IPS-11a (cell line): Measurements from ENCODE around the gene TRMT10B.
"Not testable (repeated sequence)": the region's sequence is repeated elsewhere in the genome, so short reads cannot be mapped to it uniquely, and the experiment has no call there.

Source experiments
- H3K4me3 ChIP-seq: one replicate; pipeline ENCODE4 v1.5.1; 2013; ENCODE audit warnings: low read depth, low read length, control low read depth

TRMT10B gene

GRCh38 chr9:37749129-37749528, 4.5 kb upstream of the TRMT10B start:
- H3K4me3 ChIP-seq = no peak overlapping the region

GRCh38 chr9:37751186-37751585, 2.4 kb upstream of the TRMT10B start:
- no peak overlapping the region for H3K4me3 ChIP-seq

DNA sequence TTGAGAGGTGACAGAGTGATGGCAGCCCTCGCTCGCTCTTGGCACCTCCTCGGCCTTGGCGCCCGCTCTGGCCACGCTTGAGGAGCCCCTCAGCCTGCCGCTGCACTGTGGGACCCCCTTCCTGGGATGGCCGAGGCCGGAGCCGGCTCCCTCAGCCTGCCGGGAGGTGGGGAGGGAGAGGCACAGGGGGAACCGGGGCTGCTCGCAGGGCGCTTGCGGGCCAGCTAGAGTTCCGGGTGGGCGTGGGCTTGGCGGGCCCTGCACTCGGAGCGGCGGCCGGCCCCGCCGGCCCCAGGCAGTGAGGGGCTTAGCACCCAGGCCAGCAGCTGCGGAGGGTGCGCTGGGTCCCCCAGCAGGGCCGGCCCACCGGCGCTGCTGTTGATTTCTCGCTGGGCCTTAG, 1.9 kb upstream of the TRMT10B start:
- not testable (repeated sequence) for H3K4me3 ChIP-seq

DNA sequence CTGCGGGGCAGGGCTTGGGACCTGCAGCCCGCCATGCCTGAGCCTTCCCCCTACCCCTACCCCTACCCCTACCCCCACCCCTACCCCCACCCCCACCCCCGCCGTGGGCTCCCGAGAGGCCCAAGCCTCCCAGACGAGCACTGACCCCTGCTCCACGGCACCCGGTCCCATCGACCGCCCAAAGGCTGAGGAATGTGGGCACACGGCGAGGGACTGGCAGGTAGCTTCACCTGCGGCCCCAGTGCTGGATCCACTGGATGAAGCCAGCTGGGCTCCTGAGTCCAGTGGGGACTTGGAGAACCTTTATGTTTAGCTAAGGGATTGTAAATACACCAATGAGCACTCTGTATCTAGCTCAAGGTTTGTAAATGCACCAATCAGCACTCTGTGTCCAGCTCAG, 1.5 kb upstream of the TRMT10B start:
- not testable (repeated sequence) for H3K4me3 ChIP-seq

DNA sequence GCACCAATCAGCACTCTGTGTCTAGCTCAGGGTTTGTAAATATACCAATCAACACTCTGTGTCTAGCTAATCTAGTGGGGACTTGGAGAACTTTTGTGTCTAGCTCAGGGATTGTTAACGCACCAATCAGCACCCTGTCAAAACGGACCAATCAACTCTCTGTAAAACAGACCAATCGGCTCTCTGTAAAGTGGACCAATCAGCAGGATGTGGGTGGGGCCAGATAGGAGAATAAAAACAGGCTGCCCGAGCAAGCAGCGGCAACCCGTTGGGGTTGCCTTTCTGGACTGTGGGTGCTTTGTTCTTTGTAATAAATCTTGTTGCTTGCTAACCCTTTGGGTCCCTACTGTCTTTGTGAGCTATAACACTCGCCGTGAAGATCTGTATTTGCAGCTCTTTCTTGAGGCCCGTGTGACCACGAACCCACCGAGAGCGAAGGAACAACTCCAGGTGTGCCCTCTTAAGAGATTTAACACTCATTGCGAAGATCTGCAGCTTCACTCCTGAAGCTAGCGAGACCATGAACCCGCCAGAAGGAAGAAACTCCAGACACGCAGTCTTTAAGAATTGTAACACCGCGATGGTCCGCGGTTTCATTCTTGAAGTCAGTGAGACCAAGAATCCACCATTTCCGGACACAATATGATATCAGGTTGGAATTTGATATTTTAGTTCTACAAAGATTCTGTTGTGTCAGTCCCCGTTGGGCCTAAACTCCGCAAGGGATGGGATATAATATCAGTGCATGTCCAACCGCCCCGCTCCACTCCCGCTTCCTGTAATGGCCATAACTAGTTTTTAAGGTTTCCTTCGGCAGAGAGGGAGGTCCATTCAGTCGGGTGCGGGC, 740 bp upstream of the TRMT10B start:
- H3K4me3 ChIP-seq = no peak overlapping the region

- H3K4me3 ChIP-seq = no peak overlapping the region
These were observed 5.1 kb downstream of the TRMT10B start for GRCh38 chr9:37758747-37759146.

DNA sequence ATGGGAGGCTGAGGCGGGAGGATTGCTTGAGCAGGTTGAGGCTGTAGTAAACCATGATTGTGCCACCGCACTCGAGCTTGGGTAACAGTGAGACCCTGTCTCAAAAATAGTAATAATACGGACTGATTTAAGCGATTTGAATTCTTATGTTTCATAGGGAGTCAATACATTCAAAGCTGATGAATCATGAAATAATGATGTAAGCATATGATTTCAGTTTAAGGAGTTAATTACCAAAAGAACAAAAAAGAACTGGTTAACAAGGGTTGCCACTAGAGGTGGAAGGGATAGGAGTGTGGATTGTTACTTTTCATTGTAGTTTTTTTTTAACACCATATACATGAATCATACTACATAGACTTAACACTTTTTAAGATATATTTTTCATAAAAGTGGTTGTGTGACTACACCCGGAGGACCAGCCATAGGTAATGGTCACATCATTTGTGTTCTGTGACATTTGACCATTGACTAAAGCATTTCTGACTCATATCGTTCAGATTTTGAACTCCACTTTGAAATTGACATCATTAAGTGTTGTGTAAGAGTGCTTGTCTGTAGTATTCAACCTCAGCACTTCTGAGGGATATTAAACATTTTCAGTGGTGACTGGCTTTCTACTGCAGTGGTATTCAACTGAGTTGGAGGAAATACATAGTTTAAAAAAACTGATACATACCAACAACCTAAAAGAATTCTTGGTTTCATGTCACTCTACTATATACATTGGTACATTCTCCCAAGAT, 7.0 kb downstream of the TRMT10B start:
- no peak overlapping the region for H3K4me3 ChIP-seq

GRCh38 chr9:37761511-37761910, 7.9 kb downstream of the TRMT10B start:
- no peak overlapping the region for H3K4me3 ChIP-seq

GRCh38 chr9:37765263-37765662, 11.7 kb downstream of the TRMT10B start:
- H3K4me3 ChIP-seq = not testable (repeated sequence)

GRCh38 chr9:37769306-37769705, 15.7 kb downstream of the TRMT10B start:
- no peak overlapping the region for H3K4me3 ChIP-seq

DNA sequence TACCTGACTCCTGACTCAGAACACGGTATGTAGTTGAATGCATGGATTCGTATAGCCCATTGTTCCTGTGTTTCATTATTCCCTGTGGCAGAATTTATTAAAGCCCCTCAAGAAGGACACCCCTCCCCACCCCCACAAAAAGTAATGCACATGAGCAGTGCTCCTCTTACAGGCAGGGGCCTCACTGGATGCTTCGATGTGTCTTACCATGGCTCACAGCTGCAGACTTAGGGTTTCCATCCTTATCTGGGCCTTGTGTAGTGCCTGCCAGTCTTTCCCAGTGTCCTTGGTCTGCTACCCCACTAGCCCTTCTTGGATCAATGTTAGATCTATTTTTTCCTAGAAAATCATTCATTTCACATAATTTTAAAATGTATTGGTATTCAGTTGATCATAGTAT, 16.4 kb downstream of the TRMT10B start:
- H3K4me3 ChIP-seq = no peak overlapping the region

DNA sequence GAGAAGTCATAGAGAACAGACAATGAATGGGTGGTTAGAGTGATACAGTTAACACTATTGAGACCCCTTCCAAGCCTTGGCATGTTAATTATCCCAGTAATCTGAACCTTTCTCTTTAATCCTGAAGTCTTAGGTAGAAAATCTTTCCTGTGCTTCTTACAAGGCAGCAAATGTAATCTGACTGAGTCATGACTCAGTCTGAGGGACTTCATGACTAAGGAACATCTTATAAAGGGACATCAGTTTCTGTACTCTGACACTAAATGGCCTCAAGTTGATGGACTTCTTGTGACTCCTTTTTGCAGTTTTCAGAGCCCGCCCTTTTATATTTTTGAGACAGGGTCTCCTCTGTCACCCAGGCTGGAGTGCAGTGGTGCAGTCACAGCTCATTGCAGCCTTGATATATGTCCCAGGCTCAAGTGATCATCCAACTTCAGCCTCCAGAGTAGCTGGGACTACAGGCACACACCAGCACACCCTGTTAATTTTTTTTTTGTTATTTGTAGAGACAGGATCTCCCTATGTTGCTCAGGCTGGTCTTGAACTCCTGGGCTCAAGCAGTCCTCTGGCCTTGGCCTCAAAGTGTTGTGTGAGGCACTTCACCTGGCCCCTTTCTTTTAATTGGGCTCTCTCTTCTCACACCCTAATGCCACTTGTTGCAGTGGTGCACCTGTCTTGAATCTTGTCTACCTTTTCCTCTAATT, 21.8 kb downstream of the TRMT10B start:
- H3K4me3 ChIP-seq = no peak overlapping the region

- H3K4me3 ChIP-seq = no peak overlapping the region
These were observed 22.7 kb downstream of the TRMT10B start for GRCh38 chr9:37776328-37776727.

DNA sequence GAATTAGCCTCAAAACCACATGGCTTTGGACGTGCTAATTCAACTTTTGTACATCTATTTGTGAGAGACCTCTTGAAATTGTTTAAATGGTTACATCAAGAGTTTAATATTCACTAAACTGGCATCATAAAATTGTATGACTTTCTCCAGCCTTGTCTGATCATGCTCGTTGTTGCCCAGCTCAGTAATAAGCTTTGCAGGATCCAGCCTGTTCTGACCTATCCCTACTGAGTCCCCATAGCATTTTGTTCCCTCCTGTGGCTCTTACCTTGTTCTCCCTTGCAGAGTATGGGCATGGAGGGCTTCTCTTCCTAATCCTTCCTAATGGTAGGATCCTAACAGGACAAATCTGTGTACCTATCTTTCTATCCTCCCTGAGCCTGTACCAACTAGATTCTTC, 24.9 kb downstream of the TRMT10B start:
- H3K4me3 ChIP-seq = no peak overlapping the region

GRCh38 chr9:37784291-37784615, 30.6 kb downstream of the TRMT10B start:
- peak overlapping the region; percentile 94 for H3K4me3 ChIP-seq

- H3K4me3 ChIP-seq = peak within 1 kb of the TSS; percentile 94
These were observed 31.2 kb downstream of the TRMT10B start, which contains the start of gene EXOSC3 for GRCh38 chr9:37784616-37785483. TSS of gene EXOSC3 (minus strand) at chr9:37785064. CDS start at chr9:37785044, 20 bp downstream.

GRCh38 chr9:37787059-37787458, 33.5 kb downstream of the TRMT10B start:
- H3K4me3 ChIP-seq = no peak overlapping the region

- H3K4me3 ChIP-seq = no peak overlapping the region
These were observed 34.7 kb downstream of the TRMT10B start for GRCh38 chr9:37788332-37788731.

DNA sequence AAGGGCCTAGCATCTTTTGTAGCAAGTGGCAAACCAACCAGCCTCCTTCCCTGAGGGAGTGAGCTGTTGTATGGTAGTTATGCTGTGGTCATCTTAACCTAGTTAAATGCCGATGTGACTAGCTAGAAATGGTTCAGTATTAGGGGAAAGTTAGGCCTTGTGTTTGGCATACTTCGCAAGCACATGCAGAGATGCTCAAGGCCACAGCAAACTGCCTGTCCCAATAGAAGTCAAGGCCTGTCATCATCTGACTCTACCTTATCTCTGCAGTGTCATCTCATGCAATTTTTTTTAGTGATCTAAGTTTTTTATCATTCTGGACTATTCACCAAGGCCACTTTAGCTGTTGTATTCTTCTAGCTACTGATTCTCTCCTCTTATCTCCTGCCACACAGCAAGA, 36.5 kb downstream of the TRMT10B start:
- H3K4me3 ChIP-seq = no peak overlapping the region

DNA sequence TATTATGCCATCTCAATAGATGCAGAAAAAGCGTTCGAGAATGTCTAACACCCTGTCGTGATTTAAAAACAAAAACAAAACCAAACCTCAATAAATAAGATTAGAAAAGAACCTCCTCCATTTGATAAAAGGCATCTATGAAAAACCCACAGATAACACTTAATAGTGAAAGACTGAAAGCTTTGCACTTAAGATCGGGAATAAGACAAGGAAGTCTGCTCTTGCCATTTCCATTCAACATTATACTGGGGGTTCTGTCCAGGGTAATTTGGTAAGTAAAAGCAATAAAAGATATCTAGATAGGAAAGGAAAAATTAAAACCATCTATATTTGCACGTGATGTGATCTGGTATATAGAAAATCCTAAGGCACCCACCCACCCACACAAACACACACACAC, 38.5 kb downstream of the TRMT10B start:
- H3K4me3 ChIP-seq = no peak overlapping the region

GRCh38 chr9:37796232-37796631, 42.6 kb downstream of the TRMT10B start:
- no peak overlapping the region for H3K4me3 ChIP-seq
